Esophagus muscularis mucosa (tissue), 4 donors: ENCODE results near the gene DAZL. TPM values are rescaled to one million over a fixed set of nuclear protein-coding genes. Genes with fewer than 3 reads are reported as not detected.
"Not testable (repeated sequence)": the region's sequence is repeated elsewhere in the genome, so short reads cannot be mapped to it uniquely, and the experiment has no call there.

ENCODE experiments used
- DNase-seq: peaks from one replicate; pipeline ENCODE4 v3.0.0-alpha.2; 2017; ENCODE audit errors: extremely low spot score
- H3K27ac ChIP-seq, 4 donors: fragments of 200-600 bp; sonication (generic); replicated peaks in 1 of 4; 1 replicate in 3 of 4; 2 replicates in 1 of 4; pipeline ENCODE4 v1.5.1; 2016 to 2019; ENCODE audit warnings: mild to moderate bottlenecking in 1 of 4
- H3K27me3 ChIP-seq, 4 donors: fragments of 200-600 bp; sonication (generic); one replicate each; pipeline versions ENCODE4 v1.5.1 to v1.6.0; 2016 to 2019
- H3K36me3 ChIP-seq, 4 donors: fragments of 200-600 bp; sonication (generic); one replicate each; pipeline ENCODE4 v1.5.1; 2016 to 2019
- H3K4me1 ChIP-seq, 4 donors: fragments of 200-600 bp; sonication (generic); one replicate each; pipeline ENCODE4 v1.5.1; 2016 to 2019
- H3K4me3 ChIP-seq, 4 donors: fragments of 200-600 bp; sonication (generic); 1 replicate in 2 of 4; 2 replicates in 2 of 4; pipeline ENCODE4 v1.5.1; 2016 to 2019; ENCODE audit warnings: mild to moderate bottlenecking in 4 of 4, moderate library complexity in 1 of 4
- H3K9me3 ChIP-seq, 4 donors: fragments of 200-600 bp; sonication (generic); 1 replicate in 3 of 4; 2 replicates in 1 of 4; pipeline ENCODE4 v1.5.1; 2016 to 2019
- CTCF ChIP-seq, 3 experiments: fragments of 200-600 bp in 2 of 3; fragments of 450-650 bp in 1 of 3; sonication (generic) in 2 of 3; IDR thresholded peaks; one replicate each; pipeline ENCODE4 v1.5.1; 2017 to 2019; ENCODE audit warnings: antibody characterized with exemption in 3 of 3, mild to moderate bottlenecking in 2 of 3, moderate library complexity in 1 of 3
- EP300 ChIP-seq: sonication (generic); formaldehyde crosslinking; IDR thresholded peaks from one replicate; pipeline ENCODE4 v1.6.1; 2017; ENCODE audit warnings: antibody characterized with exemption
- POLR2A ChIP-seq: fragments of 450-650 bp; IDR thresholded peaks from one replicate; pipeline ENCODE4 v1.6.1; 2017; ENCODE audit warnings: antibody characterized with exemption, moderate library complexity, mild to moderate bottlenecking, low read depth
- POLR2AphosphoS5 ChIP-seq, 2 donors: sonication (generic); formaldehyde crosslinking; IDR thresholded peaks; one replicate each; pipeline ENCODE4 v1.6.1; 2017; ENCODE audit warnings: antibody characterized with exemption in 2 of 2
- WGBS: methylation state at CpG from one replicate; pipeline ENCODE4 v1.1.5; 2018; 5-methylcytosine and 5-hydroxymethylcytosine counted together
- intact Hi-C: fragments of 100-400 bp; cut with DNase I; formaldehyde crosslinking; loops from one replicate; pipeline ENCODE4 v1.15.1; 2023
- total RNA-seq, 4 donors: library from RNA; depleted of rRNA; stranded (reverse); fragments of >200 nt; gene quantifications; one replicate each; pipeline versions ENCODE4 v1.1.0 to v1.2.1, GENCODE V29; 2016

The DAZL gene
- total RNA-seq, 4 donors from 2014 or later = not detected

GRCh38 chr3:16639806-16640205 is 34.6 kb upstream of the DAZL start:
- Histone ChIP-seq H3K27me3 (no peaks in the 10 kb centered on the region), H3K27ac (no peak overlapping the region), H3K4me1 (no peaks in the 10 kb centered on the region), H3K9me3 (no peaks in the 10 kb centered on the region), H3K4me3 (no peak overlapping the region), H3K36me3 (no peaks in the 10 kb centered on the region)
- TF ChIP-seq POLR2AphosphoS5 (IDR thresholded peaks at IDR 0.05) (no peak), CTCF (IDR thresholded peaks at IDR 0.05) (no peak), POLR2A (no peak), EP300 (no peak)
- no peak for DNase-seq
- WGBS = 55% methylated on average over 2 of the region's 2 CpGs
- intact Hi-C loops = no loop called here

- TF ChIP-seq POLR2AphosphoS5 (IDR thresholded peaks at IDR 0.05) = no peak
- Histone ChIP-seq H3K27ac (no peak overlapping the region), H3K9me3 (no peaks in the 10 kb centered on the region), H3K4me3 (no peak overlapping the region), H3K4me1 (peaks cover 0 to 5% (median 0%) of the 10 kb centered on the region in 4 donors), H3K27me3 (no peaks in the 10 kb centered on the region), H3K36me3 (no peaks in the 10 kb centered on the region)
- no peak for DNase-seq
- 90% methylated on average over 3 of the region's 3 CpGs for whole genome bisulfite sequencing
- intact Hi-C loops = no loop called here
These were observed 28.7 kb upstream of the DAZL start for GRCh38 chr3:16633948-16634347.

- no peak for DNase-seq
These were observed 27.2 kb upstream of the DAZL start for GRCh38 chr3:16632395-16632794.

GRCh38 chr3:16618721-16619120 is 13.5 kb upstream of the DAZL start:
- H3K27ac ChIP-seq = no peak overlapping the region
- intact Hi-C loops = no loop called here
- no peaks in the 10 kb centered on the region for H3K27me3 ChIP-seq
- H3K4me3 ChIP-seq = no peak overlapping the region
- no peak for DNase-seq
- TF ChIP-seq POLR2A (no peak), POLR2AphosphoS5 (IDR thresholded peaks at IDR 0.05) (no peak), CTCF (IDR thresholded peaks at IDR 0.05) (no peak), EP300 (no peak)
- no peaks in the 10 kb centered on the region for H3K36me3 ChIP-seq
- H3K4me1 ChIP-seq = no peaks in the 10 kb centered on the region
- H3K9me3 ChIP-seq = no peaks in the 10 kb centered on the region

More at GRCh38 chr3:16632395-16632794, 27.2 kb upstream of the DAZL start:
- Histone ChIP-seq H3K4me3 (no peak overlapping the region), H3K27me3 (no peaks in the 10 kb centered on the region), H3K27ac (no peak overlapping the region), H3K36me3 (no peaks in the 10 kb centered on the region), H3K9me3 (no peaks in the 10 kb centered on the region), H3K4me1 (peaks cover 0 to 5% (median 0%) of the 10 kb centered on the region in 4 donors)
- intact Hi-C loops = no loop called here
- 67% methylated on average over 2 of the region's 2 CpGs for WGBS
- TF ChIP-seq EP300 (no peak), POLR2AphosphoS5 (IDR thresholded peaks at IDR 0.05) (no peak), CTCF (IDR thresholded peaks at IDR 0.05) (no peak), POLR2A (no peak)

- H3K4me1 ChIP-seq, H3K27ac ChIP-seq, H3K27me3 ChIP-seq, H3K4me3 ChIP-seq, intact Hi-C loops, H3K9me3 ChIP-seq, DNase-seq, H3K36me3 ChIP-seq: not testable (repeated sequence)
- WGBS = 87% methylated on average over 3 of the region's 3 CpGs
These were observed 11.9 kb upstream of the DAZL start for GRCh38 chr3:16617155-16617554.

GRCh38 chr3:16616083-16616482 is 10.9 kb upstream of the DAZL start:
- Histone ChIP-seq H3K36me3 (no peaks in the 10 kb centered on the region), H3K9me3 (no peaks in the 10 kb centered on the region), H3K4me1 (no peaks in the 10 kb centered on the region), H3K27ac (no peak overlapping the region), H3K27me3 (no peaks in the 10 kb centered on the region), H3K4me3 (no peak overlapping the region)
- 93% methylated on average over 4 of the region's 4 CpGs for WGBS
- DNase-seq = no peak
- intact Hi-C loops = no loop called here
- TF ChIP-seq CTCF (IDR thresholded peaks at IDR 0.05) = no peak
- TF ChIP-seq POLR2AphosphoS5 (IDR thresholded peaks at IDR 0.05) = no peak
- no peak for TF ChIP-seq EP300
- TF ChIP-seq POLR2A = no peak
